ENCODE measurements around the gene DAPK2. TPM values are rescaled to one million over a fixed set of nuclear protein-coding genes. Genes with fewer than 3 reads are reported as not detected.

DAPK2 gene
- total RNA-seq, 1 experiment from 2014 or later, result 1.4 TPM

DNA sequence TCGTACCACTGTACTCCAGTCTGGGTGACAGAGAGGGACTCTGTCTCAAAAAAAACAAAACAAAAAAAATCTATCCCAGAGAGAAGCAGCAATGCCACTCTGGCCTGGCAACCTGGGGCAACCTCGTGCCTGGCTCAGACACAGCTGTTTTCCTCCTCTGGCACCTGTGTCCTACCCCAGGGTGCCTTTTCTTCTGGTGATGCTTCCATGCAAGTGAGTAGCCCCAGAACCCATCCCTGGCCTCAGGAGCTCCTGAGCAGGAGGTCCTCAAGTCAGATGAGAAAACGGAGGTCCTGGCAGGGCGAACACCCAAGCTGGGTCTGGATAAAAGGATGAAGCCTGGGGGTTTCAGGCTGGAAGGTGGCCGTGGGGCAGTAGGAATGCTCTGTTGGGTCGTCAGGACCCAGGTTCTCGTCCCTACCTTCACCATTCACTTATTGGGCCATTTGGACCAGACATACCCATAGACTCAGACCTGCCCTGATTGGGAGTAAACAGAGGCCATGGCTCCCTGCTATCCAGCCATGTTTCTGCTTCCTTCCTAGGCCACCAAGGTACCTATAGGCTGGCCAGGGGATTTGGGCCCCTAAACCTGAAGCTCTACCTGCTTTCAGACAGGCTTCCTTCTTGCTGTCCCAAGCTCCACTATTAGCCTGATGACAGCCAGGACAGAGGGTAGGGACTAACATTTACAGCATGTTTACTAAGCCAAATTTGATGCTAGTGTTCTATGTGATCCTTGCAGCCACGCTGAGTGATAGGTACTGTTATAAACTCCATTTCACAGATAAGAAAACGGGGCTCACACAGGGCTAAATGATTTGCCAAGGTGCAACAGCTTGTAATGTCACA is 102.2 kb downstream of the DAPK2 start:
- ChIA-PET POLR2A (no interaction called here), CTCF (interaction anchor here (2.0 kb wide), 1 partner anchor 102 kb away, joined by 19 read pairs; the partner anchor contains the start of gene DAPK2)
- H3K9me3 ChIP-seq, result no peaks in the 10 kb centered on the region
- H3K4me1 Mint-ChIP-seq (ENCODE audit: low read depth, unreplicated experiment), result peaks cover 5% of the 10 kb centered on the region
- no peaks in the 10 kb centered on the region for H3K36me3 ChIP-seq (ENCODE audit: control insufficient read depth, insufficient read depth, low read length)
- no peak overlapping the region for H3K4me3 ChIP-seq (ENCODE audit: low read depth, low read length)
- intact Hi-C loops (cut with micrococcal nuclease; ENCODE audit: unreplicated experiment), result loop anchor here (2.0 kb wide), 1 partner anchor 123 kb away; no protein-coding TSS in a partner anchor
- H3K27me3 Mint-ChIP-seq (ENCODE audit: insufficient read depth, unreplicated experiment), result no peaks in the 10 kb centered on the region
- TF ChIP-seq, protein P1, sequence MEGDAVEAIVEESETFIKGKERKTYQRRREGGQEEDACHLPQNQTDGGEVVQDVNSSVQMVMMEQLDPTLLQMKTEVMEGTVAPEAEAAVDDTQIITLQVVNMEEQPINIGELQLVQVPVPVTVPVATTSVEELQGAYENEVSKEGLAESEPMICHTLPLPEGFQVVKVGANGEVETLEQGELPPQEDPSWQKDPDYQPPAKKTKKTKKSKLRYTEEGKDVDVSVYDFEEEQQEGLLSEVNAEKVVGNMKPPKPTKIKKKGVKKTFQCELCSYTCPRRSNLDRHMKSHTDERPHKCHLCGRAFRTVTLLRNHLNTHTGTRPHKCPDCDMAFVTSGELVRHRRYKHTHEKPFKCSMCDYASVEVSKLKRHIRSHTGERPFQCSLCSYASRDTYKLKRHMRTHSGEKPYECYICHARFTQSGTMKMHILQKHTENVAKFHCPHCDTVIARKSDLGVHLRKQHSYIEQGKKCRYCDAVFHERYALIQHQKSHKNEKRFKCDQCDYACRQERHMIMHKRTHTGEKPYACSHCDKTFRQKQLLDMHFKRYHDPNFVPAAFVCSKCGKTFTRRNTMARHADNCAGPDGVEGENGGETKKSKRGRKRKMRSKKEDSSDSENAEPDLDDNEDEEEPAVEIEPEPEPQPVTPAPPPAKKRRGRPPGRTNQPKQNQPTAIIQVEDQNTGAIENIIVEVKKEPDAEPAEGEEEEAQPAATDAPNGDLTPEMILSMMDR (IDR thresholded peaks at IDR 0.05; ENCODE audit: insufficient read depth in 1 of 2, low read depth in 1 of 2, low read length in 1 of 2, severe bottlenecking in 1 of 2, unreplicated experiment in 1 of 2), result no peak
- H3K9me3 Mint-ChIP-seq (ENCODE audit: unreplicated experiment), result no peaks in the 10 kb centered on the region
- BruUV-seq (replicated peaks), result no TSS peak
- no peak for DNase-seq
- H3K27me3 ChIP-seq (replicated peaks; ENCODE audit: control insufficient read depth, insufficient read depth, low read length), result no peaks in the 10 kb centered on the region
- H3K27ac Mint-ChIP-seq (ENCODE audit: unreplicated experiment), result no peak overlapping the region
- H3K4me1 ChIP-seq, result 0 out of 2 replicates have a peak, but pooled peaks cover 3% of the 10 kb centered on the region
- H3K36me3 Mint-ChIP-seq (ENCODE audit: insufficient read depth, unreplicated experiment), result no peaks in the 10 kb centered on the region
- no peak overlapping the region for H3K4me3 Mint-ChIP-seq (ENCODE audit: unreplicated experiment)

DNA sequence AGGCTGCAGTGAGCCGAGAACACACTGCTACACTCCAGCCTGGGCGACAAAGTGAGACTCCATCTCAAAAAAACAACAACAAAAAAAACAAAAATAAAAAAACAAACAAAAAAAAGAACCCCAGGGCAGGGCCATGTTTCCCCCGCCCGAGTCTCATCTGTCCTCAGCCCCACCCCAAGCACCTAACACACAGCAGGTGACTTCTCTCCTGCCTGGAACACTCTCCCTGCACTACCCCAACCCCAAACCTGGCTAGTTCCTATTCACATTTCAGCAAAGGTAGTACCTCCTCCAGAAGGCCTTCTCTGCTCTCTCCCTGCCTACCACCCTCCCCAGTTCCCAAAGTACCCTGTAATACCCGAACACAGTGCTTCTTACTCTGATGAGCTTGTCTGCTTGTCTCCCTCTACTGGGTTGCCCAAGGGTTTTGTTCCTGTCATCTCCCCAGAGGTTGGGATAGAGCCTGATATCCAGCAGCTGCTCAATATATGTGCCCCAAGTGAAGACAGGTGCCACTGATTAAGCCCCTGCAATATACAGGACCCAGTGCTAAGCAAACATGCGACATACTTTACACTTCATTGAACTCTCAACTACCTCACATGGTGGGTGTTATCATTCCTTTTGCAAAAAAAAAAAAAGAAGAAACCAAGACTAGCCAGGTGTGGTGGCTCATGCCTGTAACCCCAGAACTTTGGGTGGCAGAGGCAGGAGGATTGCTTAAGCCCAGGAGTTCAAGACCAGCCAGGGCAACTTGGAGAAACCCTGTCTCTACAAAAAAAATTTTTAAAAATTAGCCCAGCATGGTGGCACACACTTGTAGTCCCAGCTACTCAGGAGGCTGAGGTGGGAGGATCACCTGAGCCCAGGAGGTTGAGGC is 103.6 kb downstream of the DAPK2 start:
- intact Hi-C loops (cut with micrococcal nuclease; ENCODE audit: unreplicated experiment), result no loop called here
- TF ChIP-seq, protein P1 (IDR thresholded peaks at IDR 0.05; ENCODE audit: insufficient read depth in 1 of 2, low read depth in 1 of 2, low read length in 1 of 2, severe bottlenecking in 1 of 2, unreplicated experiment in 1 of 2), result no peak
- CTCF ChIA-PET, result no interaction called here
- Mint-ChIP-seq H3K9me3 (ENCODE audit: unreplicated experiment) (no peaks in the 10 kb centered on the region), H3K4me1 (ENCODE audit: low read depth, unreplicated experiment) (peaks cover 5% of the 10 kb centered on the region), H3K27me3 (ENCODE audit: insufficient read depth, unreplicated experiment) (no peaks in the 10 kb centered on the region), H3K4me3 (ENCODE audit: unreplicated experiment) (no peak overlapping the region), H3K27ac (ENCODE audit: unreplicated experiment) (no peak overlapping the region), H3K36me3 (ENCODE audit: insufficient read depth, unreplicated experiment) (no peaks in the 10 kb centered on the region)
- Histone ChIP-seq H3K9me3 (no peaks in the 10 kb centered on the region), H3K4me3 (ENCODE audit: low read depth, low read length) (no peak overlapping the region), H3K36me3 (ENCODE audit: control insufficient read depth, insufficient read depth, low read length) (no peaks in the 10 kb centered on the region), H3K27me3 (replicated peaks; ENCODE audit: control insufficient read depth, insufficient read depth, low read length) (no peaks in the 10 kb centered on the region), H3K4me1 (0 out of 2 replicates have a peak, but pooled peaks cover 3% of the 10 kb centered on the region)
- POLR2A ChIA-PET, result no interaction called here
- DNase-seq, result no peak
- BruUV-seq (replicated peaks), result no TSS peak

DNA sequence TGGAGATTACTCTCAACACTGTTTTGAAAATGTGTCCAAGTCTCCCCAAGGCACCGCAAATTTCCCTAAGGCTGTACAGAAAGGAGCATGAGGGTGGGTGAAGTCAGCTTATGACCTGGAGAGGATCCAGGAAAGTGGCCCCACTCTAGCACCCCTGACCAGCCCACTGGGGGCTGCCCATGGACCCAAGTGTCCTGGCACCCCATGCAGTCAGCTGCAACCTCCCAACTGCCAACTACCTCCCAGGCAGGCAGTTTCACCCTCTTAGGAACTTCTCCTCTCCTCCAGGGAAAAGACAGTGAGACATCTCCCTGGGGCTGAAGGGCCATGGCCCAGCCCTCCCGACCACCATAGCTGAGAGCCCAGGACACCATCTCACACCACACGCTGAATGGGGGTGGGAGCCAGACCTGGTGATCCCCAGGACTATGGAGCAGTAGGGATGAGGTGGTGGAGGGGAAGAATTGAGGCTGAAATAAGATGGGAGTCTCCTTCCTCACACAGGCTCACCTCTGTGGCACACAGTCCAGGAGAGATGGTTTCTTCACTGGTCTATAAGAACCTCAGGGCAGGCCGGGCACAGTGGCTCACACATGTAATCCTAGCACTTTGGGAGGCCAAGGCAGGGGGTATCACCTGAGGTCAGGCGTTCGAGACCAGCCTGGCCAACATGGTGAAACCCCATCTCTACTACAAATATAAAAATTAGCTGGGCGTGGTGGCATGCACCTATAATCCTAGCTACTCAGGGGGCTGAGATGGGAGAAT is 104.4 kb downstream of the DAPK2 start:
- Mint-ChIP-seq H3K9me3 (ENCODE audit: unreplicated experiment) (no peaks in the 10 kb centered on the region), H3K4me1 (ENCODE audit: low read depth, unreplicated experiment) (peaks cover 5% of the 10 kb centered on the region), H3K27me3 (ENCODE audit: insufficient read depth, unreplicated experiment) (no peaks in the 10 kb centered on the region), H3K27ac (ENCODE audit: unreplicated experiment) (no peak overlapping the region), H3K36me3 (ENCODE audit: insufficient read depth, unreplicated experiment) (no peaks in the 10 kb centered on the region), H3K4me3 (ENCODE audit: unreplicated experiment) (no peak overlapping the region)
- no TSS peak for BruUV-seq (replicated peaks)
- DNase-seq, result no peak
- Histone ChIP-seq H3K27me3 (replicated peaks; ENCODE audit: control insufficient read depth, insufficient read depth, low read length) (no peaks in the 10 kb centered on the region), H3K9me3 (no peaks in the 10 kb centered on the region), H3K4me1 (0 out of 2 replicates have a peak, but pooled peaks cover 3% of the 10 kb centered on the region), H3K36me3 (ENCODE audit: control insufficient read depth, insufficient read depth, low read length) (no peaks in the 10 kb centered on the region), H3K4me3 (ENCODE audit: low read depth, low read length) (no peak overlapping the region)
- TF ChIP-seq, protein P1 (IDR thresholded peaks at IDR 0.05; ENCODE audit: insufficient read depth in 1 of 2, low read depth in 1 of 2, low read length in 1 of 2, severe bottlenecking in 1 of 2, unreplicated experiment in 1 of 2), result no peak
- ChIA-PET CTCF (no interaction called here), POLR2A (no interaction called here)
- intact Hi-C loops (cut with micrococcal nuclease; ENCODE audit: unreplicated experiment), result no loop called here
